ENCODE results near the gene IFITM2.
"Not testable (repeated sequence)": the region's sequence is repeated elsewhere in the genome, so short reads cannot be mapped to it uniquely, and the experiment has no call there.

Gene IFITM2

DNA sequence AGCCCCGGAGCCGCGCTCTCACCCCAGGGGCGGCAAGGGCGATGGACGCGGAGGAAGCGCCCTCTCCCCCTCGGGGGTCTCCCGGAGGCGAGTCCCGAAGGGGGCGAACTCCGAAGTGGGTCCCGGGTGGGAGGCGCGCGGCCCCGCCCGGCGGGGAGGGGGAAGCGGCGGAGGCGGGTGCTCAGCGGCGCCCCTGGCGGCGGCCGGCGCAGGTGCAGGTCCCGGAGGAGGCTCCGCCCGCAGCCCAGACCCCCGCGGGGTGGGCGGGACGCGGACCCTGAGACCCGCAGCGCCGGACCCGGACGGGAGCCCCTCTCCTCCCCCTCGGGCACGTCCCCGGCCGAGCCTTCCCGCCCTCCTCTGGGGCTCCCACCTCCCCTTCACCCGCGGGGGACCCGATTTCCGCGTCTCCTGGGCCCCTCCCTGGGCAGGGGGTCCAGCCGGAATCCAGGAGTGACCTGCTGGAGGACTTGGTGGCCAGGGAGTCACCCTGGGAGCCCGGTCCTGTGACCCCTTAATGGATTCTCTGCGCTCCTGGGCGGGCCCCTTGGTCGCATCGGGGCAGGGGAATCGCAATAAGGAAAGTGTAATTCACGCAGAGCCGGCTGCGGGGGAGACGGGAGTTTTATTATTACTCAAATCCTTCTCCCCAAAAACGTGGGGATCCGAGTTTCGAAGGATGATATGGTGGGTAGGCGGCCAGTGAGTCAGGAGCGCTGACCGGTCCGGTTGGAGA is 3.6 kb downstream of the IFITM2 start:
- DNase-seq = not testable (repeated sequence)

DNA sequence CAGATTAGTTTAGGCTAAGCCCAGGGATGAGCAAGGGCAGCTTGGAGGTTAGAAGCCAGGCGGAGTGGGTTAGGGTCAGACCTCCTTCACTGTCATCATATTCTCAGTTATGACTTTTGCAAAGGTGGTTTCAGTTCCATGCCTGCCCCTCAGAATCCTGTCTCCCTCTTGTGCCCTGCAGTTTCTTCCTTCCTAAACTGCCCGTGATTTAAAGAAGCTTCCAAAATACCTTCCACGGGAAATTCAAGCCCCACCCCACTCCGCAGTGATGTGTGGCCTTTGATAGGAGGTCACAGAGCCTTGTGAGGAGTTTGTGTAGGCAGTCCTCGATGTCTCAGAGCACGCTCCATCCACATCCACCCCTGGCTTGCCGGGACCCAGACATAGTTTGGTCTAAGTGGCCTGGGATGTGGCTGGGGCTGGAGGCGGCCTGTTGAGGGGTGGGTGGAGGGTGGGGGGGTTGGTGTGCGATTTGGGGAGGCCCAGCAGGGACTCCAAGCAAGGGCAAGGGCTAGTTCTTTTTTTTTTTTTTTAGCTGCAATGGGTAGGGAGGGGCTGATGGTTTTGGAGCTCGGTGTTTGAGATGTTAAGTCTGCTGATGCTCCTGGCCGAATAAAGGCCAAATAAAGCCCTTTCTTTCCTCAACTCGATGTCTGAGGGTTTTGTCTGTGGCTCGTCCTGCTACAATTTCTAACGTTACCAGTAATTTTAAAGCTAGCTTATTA is 4.6 kb downstream of the IFITM2 start:
- DNase-seq = no peak

DNA sequence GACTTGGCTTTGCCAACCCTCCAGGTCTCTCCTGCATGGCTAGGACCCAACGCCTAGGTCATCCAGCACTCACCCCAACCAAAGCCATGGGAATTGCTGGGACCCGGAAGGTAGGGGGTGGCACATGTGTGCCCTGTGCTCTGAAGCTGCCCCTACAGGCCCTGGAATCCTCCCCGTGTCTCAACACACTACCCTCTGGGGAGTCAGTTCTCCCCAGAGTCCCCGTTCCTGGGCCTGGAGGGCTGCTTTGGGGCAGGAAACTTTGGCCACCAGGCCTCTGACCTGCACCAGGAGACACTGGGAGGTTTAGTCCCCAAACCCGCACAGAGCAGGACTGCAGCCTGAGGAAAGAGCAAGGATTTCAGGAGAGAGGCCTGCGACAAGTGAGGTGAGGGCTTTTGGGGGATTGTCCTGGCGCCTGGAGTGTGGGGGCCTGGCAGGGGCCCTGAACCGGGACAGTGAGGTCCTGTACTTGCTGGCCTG is 5.7 kb downstream of the IFITM2 start:
- DNase-seq = peak; percentile 28

DNA sequence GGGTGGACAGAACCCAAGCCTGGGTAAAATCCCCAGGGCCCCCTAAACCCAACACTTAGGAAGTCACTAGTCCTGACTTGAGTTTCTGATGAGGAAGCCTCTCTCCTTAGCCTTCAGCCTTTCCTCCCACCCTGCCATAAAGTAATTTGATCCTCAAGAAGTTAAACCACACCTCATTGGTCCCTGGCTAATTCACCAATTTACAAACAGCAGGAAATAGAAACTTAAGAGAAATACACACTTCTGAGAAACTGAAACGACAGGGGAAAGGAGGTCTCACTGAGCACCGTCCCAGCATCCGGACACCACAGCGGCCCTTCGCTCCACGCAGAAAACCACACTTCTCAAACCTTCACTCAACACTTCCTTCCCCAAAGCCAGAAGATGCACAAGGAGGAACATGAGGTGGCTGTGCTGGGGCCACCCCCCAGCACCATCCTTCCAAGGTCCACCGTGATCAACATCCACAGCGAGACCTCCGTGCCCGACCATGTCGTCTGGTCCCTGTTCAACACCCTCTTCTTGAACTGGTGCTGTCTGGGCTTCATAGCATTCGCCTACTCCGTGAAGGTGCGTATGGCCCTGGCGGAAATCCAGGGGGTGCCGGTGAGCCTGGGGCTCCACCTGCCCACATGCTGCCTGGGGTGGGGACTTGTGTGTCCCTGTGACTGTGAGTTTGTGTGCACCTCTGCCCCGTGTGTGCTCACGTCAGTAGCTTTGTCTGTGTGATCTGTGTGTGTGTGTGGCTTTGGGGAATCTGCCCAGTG is 6.4 kb downstream of the IFITM2 start, which contains the start of gene IFITM1:
Gene IFITM1 (plus strand): TSS at position 254 of the 767 bp plus-strand sequence. CDS start 131 bp downstream, at position 385.
- DNase-seq = peak; percentile 72

DNA sequence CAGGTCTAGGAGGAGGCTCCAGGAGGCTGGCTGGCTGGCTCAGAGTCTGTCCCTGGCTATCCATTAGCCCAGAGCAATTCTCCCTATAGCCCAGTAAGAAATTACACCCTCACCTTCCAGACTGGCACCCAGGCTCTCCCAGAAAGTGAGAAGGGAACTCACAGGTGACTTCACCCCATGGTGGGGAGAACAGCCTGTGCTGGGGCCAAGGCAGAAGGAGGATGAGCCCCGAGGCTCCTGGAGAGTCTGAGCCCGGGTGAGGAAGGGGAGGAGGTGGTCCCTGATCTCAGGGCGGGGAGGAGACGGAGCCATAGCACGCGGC is 6.9 kb downstream of the IFITM2 start:
- not testable (repeated sequence) for DNase-seq

DNA sequence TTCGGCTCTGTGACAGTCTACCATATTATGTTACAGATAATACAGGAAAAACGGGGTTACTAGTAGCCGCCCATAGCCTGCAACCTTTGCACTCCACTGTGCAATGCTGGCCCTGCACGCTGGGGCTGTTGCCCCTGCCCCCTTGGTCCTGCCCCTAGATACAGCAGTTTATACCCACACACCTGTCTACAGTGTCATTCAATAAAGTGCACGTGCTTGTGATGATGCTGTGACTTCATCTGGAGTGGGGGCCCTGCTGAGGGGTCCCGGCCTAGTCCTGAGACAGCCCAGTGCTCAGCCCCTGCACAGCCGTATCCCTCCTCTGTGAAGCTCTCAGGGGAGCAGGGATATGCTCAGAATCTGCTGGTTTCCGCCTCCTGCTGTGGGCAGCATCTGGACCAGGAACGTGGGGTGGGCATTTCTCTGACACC is 7.5 kb downstream of the IFITM2 start:
- DNase-seq = no peak

DNA sequence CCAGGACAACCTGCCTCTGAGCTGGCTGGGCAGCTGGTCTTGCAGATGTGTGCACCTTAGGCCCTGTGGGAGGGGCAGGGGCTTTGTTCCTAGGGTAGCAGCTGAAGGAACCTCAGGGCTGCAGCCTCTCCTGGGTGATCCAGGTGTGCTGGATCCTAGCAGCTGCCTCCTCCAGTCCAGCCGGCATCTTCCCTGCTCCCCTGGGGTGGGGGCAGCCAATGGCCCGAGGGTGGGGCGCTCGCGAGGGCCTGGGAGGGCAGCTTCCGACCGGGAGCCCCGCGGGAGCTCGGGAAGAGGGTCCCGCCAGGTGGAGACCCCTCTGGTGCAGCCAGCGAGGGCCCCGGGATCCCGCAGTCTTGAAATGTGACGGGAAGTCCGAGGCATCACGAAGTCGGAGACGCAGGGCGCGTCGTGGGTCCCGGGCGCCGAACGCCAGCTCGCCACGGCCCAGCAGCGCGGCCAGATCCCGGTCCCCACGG is 7.9 kb downstream of the IFITM2 start:
- DNase-seq = no peak

DNA sequence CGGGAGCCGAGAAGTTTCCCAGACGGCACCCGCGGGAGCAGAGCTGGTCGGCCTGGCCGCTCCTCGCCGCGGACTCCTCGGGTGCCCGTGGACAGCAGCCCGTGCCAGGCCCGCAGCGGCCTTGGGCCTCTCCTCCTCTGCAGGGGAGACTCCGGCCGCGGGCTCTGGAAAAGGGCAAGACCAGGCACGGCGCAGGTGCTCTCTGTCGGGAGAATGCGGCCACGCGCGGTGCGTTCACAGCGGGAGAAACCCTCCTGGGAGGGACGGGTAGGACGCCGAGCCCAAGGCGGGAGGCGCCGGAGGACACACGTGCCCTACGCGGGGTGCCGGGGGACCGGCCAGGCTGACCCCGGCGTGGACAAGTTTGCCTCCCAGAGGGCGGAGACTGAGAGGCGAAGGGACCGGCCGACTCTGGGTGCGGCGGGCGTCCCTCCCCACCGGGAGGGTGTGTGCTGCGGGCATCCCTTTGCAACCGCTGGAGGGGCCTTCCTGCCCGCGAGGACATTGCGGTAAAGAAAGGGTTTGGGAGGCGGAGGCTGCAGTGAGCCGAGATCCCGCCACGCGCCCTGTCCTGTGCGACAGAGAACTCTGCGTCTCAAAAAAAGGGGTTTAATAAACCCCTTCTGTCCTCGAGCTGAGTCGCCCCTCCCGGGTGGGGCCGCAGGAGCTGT is 8.6 kb downstream of the IFITM2 start:
- no peak for DNase-seq

DNA sequence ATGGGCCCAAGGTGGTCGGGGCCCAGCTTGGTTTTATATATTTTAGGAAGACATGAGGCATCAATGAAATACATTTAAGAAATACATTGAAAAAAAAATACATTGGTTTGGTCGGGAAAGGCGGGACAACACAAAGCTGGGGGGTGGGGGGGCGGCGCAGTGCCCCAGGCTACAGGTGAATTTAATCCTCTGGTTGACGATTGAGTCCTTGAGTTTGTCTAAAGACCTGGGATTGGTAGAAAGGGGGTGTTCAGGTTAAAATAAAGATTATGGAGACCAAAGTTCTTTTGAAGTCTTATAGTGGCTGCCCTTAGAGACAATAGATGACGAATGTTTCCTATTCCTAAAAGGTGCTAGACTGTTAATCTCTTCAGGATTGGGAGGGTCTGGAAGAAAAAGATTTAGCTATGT is 9.3 kb downstream of the IFITM2 start:
- DNase-seq = no peak

DNA sequence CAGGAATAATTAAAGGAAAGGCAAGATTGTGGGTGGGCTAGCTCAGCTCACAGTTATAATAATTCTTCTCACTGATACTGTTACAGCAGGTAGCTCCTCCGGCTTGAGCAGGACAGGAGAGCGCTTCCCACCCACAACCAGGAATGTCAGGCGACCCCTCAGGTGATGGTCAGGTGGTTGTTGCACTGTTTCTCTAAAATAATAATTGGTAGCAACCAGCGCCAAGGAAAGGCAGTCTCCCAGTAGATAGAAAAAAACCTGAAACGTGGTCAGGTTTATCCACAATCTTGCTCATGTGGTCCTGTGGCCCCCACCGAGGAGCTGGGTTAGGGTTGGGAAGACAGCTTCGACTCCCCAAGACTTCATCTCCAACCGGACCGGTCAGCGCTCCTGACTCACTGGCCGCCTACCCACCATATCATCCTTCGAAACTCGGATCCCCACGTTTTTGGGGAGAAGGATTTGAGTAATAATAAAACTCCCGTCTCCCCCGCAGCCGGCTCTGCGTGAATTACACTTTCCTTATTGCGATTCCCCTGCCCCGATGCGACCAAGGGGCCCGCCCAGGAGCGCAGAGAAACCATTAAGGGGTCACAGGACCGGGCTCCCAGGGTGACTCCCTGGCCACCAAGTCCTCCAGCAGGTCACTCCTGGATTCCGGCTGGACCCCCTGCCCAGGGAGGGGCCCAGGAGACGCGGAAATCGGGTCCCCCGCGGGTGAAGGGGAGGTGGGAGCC is 10.2 kb downstream of the IFITM2 start:
- DNase-seq = not testable (repeated sequence)

DNA sequence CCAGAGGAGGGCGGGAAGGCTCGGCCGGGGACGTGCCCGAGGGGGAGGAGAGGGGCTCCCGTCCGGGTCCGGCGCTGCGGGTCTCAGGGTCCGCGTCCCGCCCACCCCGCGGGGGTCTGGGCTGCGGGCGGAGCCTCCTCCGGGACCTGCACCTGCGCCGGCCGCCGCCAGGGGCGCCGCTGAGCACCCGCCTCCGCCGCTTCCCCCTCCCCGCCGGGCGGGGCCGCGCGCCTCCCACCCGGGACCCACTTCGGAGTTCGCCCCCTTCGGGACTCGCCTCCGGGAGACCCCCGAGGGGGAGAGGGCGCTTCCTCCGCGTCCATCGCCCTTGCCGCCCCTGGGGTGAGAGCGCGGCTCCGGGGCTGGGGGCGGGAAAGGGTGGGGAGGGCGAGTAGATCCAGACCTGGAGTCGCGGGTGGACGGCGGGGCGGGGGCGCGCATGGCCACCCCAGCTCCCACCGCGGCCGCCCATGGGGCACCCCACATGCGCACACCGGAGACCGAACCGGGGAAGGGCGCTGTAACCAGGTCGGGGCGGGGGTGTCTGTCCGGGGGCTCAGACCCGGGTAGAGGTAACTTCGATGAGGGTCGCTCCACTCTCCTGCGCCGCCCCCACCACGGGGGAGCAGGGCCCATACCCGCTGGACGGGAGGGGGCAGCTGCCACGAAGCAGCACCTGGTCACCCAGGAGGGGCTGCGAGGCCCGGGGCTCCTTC is 10.9 kb downstream of the IFITM2 start:
- DNase-seq = not testable (repeated sequence)

DNA sequence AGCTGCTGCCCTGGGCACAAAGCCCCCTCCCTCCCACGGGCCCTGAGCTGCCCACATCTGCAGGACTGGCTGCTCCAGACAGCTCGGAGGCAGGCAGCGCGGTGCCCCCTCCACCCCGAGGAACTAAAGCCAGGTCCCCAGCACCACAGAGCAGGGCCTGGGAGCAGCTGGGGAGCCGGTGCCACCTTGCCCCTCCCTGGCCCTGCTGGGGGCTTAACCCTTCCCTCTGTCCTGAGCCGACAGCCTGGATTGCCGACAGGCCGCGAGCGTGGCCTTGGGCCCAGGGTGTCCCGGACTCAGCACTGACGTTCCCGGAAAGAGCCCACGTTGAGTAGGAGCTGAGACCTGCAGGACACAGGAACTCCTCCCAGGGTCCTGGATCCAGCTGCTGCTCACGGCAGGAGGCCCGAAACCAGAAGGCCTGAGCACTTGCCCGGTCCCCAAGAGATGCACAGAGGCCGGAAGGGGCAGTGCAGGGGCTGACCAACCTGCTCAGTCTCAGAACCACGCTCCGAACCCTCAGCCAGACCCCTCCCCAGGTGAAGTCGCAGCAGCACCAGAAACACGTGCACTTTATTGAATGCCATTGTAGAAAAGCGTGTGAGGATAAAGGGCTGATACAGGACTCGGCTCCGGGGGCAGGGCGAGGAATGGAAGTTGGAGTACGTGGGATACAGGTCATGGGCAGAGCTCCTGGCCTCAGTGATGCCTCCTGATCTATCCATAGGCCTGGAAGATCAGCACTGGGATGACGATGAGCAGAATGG is 11.7 kb downstream of the IFITM2 start:
- not testable (repeated sequence) for DNase-seq

DNA sequence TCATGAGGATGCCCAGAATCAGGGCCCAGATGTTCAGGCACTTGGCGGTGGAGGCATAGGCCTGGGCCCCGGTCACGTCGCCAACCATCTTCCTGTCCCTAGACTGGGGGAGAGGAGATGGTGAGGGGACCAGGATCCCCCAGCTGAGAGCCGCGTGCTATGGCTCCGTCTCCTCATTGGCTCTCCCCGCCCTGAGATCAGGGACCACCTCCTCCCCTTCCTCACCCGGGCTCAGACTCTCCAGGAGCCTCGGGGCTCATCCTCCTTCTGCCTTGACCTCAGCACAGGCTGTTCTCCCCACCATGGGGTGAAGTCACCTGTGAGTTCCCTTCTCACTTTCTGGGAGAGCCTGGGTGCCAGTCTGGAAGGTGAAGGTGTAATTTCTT is 12.3 kb downstream of the IFITM2 start:
- not testable (repeated sequence) for DNase-seq

DNA sequence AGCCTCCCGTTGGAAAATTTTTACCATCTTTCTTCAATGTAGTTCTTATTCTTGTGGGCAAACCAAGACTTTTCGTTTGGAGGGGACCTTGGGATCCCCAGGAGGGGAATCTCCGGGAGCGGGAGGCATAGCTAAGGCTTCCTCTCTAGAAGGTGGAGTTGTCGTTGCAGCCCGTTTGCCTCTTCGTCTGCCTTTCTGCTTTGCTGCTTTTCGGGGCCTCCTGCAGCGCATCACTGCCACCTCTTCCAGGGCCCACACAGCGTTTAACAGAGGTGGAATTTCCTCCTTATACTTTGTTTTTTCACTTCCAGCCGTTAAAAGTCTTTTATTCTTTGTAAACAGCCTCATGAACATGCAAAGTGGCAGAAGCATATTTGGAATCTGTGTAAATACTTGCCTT is 16.5 kb downstream of the IFITM2 start:
- DNase-seq = no peak

DNA sequence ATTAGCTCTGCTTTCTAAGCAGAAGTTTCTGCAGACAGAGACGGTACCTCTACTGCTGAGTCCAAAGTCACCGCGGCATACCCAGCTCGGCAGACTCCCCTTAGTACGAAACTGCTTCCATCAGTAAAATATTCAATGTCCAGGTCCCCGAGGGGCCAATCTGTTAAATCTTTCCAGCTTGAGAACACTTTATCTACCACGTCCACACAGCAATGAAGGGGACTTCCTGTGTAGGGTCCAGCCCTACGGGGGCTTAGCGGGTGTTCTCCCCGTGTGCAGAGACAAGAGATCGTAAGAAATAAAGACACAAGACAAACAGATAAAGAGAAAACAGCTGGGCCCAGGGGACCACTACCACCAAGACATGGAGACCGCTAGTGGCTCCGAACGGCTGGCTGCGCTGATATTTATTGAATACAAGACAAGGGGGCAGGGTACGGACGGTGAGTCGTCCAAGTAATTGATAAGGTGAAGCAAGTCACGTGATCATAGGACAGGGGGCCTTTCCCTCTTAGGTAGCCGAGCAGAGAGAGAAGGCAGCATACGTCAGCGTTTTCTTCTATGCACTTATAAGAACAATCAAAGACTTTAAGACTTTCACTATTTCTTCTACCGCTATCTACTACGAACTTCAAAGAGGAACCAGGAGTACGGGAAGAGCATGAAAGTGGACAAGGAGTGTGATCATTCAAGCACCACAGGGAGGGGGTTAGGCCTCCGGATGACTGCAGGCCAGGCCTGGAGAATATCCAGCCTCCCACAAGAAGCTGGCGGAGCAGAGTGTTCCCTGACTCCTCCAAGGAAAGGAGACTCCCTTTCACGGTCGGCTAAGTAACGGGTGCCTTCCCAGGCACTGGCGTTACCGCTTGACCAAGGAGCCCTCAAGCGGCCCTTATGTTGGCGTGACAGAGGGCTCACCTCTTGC is 17.2 kb downstream of the IFITM2 start:
- not testable (repeated sequence) for DNase-seq

DNA sequence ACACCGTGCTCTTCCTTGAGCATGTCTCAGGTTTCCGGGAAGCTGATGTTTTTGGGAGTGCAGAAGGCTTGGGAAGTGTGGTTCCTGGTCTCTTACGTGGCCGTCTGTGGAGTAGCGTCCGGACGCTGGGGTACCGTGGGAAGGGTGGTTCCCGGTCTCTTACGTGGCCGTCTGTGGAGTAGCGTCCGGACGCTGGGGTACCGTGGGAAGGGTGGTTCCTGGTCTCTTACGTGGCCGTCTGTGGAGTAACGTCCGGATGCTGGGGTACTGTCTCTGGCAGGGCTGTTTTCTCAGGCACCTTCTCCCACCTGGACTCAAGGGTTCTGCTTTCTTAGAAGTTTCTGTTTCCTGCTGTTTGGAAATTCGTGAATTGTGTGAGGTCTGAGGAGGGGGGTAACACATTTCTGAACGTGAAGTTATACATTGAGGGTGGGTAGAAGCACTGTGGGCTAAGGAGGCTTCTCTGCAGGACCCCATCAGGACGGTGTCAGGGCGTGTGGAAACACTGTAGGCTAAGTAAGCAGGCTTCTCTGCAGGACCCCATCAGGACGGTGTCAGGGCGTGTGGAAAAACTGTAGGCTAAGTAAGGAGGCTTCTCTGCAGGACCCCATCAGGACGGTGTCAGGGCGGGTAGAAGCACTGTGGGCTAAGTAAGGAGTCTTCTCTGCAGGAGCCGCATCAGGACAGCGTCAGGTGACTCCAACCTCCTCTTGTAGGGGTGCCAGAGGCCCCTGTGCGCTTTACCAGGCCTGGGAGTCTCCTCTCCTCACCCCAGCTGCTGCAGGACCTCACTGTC is 18.4 kb downstream of the IFITM2 start:
- no peak for DNase-seq

DNA sequence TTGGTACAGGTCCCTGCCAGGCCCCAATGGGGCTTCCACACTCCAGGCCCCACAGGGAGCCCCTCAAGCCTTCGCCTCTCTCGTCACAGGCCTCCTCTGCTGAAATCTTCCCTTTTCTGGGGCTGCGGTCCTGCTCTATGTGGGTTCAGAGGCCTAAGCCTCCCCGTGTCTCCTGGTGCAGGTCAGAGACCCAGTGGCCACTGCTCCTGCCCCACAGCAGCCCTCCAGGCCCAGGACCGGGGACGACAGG is 18.9 kb downstream of the IFITM2 start:
- no peak for DNase-seq

DNA sequence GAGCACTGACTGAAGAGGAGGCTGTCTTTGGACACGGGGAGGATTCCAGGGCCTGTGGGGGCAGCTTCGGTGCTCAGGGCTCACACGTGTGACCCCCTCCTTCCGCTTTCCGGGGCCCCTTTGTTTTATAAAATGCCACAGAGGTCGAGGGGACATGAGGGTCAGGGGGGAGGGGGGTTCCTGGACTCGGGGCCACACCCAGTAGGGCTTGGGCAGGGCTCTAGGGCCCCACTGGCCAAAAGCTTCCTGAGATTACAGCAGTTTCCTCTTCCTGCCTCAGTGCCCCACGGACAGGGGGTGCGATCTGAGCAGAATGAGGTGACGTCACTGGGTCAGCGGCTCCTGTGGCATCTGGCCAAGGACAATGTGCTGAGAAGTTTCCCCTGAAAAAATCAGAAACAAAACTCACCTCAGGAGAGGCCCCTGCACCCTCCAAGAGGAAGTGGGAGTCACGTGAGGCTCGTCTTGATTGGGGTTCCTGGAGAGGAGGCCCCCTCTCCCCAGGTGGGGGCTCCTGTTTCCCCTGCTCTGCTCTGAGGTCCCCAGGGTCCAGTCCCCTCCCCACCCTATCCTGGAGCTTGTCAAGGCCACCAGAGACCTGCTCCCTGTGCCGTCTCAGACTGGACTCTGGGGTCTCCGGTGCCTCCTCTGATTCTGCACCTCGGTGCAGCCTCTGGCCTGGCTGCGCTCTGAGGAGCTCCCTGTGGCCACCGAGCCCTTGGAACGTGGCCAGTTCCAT is 19.4 kb downstream of the IFITM2 start:
- peak; percentile 42 for DNase-seq
